Esophagus squamous epithelium (tissue), 4 donors: Measurements from ENCODE around the gene DKK3.

ENCODE experiments used
- CTCF ChIP-seq, 6 experiments: fragments of 450-650 bp in 4 of 6; fragments of 200-600 bp in 2 of 6; sonication (generic) in 2 of 6; IDR thresholded peaks; one replicate each; pipeline ENCODE4 v1.5.1; 2016 to 2019; ENCODE audit warnings: antibody characterized with exemption in 6 of 6, mild to moderate bottlenecking in 4 of 6, moderate library complexity in 4 of 6
- POLR2A ChIP-seq, 4 donors: fragments of 450-650 bp; IDR thresholded peaks; one replicate each; pipeline ENCODE4 v1.6.1; 2017; ENCODE audit warnings: antibody characterized with exemption in 4 of 4, mild to moderate bottlenecking in 4 of 4, moderate library complexity in 3 of 4

GRCh38 chr11:11963067-11963466 is 45.4 kb downstream of the DKK3 start:
- TF ChIP-seq POLR2A (IDR thresholded peaks at IDR 0.05) (no peak), CTCF (IDR thresholded peaks at IDR 0.05) (no peak)
